DMS153 treated with DMSO at 0.1 percent for 48 hours (cell line): ENCODE measurements around the gene S100A7.
"Not testable (repeated sequence)": the region's sequence is repeated elsewhere in the genome, so short reads cannot be mapped to it uniquely, and the experiment has no call there.

Experiments
- DNase-seq: peaks from one replicate; lab custom pipeline; 2025; ENCODE audit not compliant: unreplicated experiment; lab: John Stamatoyannopoulos, UW

The S100A7 gene

GRCh38 chr1:153431928-153432327 lies 28.5 kb downstream of the S100A7 start:
- DNase-seq, result no peak

DNA sequence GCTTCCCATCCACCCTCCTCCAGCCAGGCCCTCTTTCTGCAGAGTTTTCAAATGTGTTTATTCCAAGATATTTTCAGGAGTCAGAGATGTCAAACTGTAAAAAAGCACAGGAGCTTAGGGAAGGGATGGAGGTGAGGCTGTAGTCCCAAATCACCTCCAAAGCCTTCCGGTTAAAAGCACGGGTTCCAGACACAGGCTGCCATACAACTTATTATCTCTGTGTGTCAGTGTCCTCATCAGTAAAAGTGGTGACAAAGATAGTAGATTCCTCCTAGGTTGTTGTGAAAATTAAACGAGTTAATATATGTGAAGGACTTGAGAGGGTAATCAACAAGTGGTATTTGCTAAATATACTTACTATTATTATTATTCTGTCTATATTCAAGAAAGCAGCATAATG lies 29.0 kb downstream of the S100A7 start:
- DNase-seq, result no peak

- no peak for DNase-seq
Observed at GRCh38 chr1:153431002-153431401, 29.4 kb downstream of the S100A7 start.

- DNase-seq, result no peak
Observed at GRCh38 chr1:153430561-153430960, 29.9 kb downstream of the S100A7 start.

DNA sequence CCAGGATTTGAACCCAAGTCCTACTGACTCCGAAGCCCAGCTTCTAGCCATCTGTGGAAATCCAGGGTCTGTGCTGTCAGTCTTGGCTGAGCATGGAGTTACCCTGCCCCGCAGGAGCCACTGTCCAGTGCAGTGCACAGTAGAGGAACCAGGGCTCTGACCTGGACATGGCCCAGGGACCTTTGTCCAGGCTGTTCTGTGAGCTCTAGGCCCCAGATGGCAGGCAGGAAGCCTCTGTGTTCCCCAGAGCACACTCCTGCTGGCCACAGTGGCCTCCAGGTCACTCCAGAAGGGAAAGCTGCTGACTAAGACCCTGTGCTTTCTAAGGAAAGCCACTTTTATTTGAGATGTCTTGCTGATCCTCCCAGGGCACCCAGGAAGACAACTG lies 30.3 kb downstream of the S100A7 start:
- no peak for DNase-seq

- DNase-seq, result peak; percentile 83
Observed at GRCh38 chr1:153429266-153430165, 30.9 kb downstream of the S100A7 start.

DNA sequence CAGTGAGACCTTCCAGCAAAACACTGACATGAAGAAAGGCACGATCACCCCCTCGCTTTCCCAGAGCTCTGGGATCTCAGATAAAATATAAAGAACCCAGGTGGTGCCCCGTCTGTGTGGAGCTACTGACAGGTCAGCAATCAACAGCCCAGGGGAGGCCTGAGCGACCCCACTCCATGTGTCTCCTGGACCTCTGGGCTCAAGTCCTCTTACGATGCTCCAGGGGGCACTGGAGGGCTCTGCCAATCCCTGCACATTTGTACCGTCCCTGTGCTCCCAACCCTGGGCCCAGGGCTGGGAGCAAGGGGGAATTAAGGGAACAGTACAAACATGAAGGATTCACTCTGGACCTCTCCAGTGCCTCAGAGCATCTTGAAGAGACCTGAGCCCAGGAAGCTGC lies 31.7 kb downstream of the S100A7 start:
- DNase-seq, result no peak

DNA sequence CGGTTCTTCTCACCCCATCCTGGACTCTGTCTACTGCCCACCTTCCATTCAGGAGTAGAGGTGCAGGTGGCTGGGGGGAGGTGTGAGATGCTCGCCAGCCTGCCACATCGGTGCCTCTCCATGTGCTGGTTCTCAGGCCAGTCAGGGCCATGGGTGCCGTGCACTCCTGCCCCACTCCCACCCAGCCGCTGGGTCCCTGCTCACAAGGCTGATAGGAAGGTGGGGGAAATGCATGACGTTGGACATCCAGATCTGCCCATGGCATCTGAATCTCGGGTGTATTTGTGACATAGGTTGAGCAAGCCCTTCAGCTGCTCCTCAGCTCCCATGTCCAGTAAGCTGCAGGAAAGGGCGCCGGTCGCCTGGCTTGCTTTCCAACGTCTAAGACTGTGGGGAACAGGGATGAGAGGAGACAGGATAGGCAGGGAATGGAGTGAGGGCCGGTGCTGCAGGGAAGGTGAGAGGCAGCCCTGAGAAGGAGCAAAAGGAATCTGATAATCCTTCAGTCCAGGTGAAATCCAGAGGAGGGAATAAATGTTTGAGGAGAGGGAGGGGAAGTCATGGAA lies 32.3 kb downstream of the S100A7 start:
- no peak for DNase-seq

GRCh38 chr1:153426809-153427208 lies 33.6 kb downstream of the S100A7 start:
- no peak for DNase-seq

DNA sequence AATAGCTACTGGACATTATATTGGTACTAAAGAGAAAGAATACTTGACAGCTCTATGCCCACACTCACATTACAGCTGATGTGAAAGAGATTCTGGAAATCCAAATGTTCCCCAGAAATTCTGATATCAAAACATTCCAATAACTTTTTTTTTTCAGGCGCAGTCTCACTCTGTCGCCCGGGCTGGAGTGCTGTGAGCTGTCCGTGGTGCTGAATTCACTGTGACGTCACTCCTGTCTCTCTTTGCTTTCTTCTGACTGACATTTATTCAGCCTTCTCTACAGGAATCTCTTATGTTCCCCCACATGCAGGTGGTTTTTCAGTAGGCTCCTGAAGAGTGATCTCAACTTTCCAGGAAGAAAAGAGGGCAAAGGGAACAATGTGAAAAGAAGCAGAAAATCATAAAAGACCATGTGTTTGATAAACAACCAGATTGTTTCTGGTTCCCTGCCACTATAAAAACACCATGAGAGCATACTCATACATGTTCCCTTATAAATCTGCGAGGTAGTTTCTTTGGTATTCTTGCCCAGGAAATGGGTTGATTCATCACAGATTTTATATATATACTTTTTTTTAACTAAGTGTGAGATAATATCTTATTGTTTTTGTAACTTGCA lies 37.9 kb downstream of the S100A7 start:
- DNase-seq, result no peak

DNA sequence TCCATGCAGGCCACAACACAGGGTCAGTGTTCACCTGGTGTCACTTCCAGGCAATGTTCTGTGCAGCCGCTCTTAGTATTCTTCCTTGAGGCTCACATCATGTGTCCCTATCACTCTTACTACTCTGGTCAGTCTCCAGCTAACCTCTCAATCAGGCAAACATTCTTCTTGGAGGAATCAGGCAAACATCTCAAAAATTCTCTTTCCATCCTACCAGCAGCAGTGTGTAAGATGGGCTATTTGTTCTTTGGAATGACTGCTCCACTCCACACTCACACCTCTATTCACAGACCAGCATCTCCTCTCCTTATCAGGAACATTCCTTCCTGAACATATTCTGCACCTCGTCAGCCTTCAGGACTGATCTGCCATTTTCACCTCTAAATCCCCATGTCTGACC lies 40.1 kb downstream of the S100A7 start:
- no peak for DNase-seq

DNA sequence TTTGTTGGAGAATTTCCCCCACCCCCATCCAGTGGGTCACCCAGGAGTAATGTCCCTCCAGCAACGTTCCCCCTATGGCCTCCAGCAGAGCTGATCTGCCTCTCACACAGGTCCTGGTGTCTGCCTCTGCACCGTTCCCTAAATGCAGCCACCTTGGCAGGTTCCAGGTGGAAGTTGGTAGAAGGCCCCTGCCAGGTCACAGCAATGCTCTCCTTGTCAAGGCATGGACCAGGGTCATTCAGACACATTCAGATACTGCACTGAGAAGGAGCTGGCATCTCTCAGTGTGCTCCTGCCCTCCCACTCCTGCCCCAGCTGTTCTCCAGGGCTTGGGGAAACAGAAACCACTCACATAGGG lies 41.0 kb downstream of the S100A7 start:
- not testable (repeated sequence) for DNase-seq

- not testable (repeated sequence) for DNase-seq
Observed at GRCh38 chr1:153418758-153419435, 41.6 kb downstream of the S100A7 start.

DNA sequence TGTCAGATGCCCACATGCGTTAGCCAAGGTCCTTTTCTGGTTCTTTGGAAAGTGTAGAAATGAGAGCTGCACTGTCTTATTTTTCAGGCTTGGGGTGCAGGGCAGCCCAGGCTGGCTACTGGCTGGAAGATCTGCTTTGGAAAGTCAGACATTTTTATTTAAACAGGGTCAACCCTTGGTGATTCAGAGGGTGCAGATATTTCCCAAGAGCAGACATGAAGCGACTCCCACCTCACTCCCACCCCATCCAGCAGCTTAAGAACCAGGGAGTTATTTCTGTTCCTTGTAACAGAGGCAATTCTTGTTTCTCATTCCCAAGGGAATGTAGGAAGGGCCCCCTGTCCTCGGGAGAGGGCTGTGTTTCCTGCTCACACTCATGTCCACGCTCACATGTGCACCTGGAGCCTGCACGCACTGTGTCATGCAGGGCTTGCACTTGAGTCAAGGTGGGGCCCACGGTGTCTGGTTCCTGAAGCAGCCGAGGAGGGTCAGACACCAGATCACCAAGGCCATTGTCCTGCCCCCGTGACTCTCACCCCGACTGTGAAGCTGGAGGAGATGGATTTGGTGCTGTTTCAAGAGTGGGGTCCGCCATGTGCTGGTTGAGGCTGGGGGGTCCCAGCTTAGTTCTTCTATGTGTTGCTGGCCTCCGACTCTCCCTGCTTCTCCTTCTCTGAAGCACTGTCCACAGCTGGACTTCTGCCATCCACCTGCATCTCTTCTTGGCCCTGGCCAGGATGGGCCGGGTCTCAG lies 43.1 kb downstream of the S100A7 start:
- DNase-seq, result no peak

GRCh38 chr1:153415850-153416570 lies 44.4 kb downstream of the S100A7 start, which contains the start of gene S100A7A:
Gene S100A7A (plus strand): TSS chr1:153416520. CDS start chr1:153418083, 1,563 bp downstream.
- no peak for DNase-seq

DNA sequence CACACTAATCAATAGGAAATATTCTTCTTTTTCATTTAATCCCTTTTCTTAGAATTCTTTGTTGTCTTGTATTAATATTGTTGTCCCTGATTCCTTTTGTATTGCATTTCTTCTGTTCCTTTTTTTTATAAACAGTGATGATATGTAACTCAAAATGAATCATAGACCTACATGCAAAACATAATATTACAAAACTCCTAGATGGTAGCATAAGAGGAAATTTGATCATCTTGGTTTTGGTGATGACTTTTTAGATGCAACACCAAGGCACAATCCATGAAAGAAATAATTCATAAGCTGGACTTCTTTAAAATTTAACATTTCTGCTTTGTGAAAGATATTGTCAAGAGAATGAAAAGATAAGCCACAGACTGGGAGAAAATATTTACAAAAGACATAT lies 46.5 kb downstream of the S100A7 start:
- not testable (repeated sequence) for DNase-seq
